Left cardiac atrium (tissue), 4 donors: Measurements from ENCODE around the gene SCUBE1. TPM values are rescaled to one million over a fixed set of nuclear protein-coding genes. Genes with fewer than 3 reads are reported as not detected.

Experiments used
- ATAC-seq, 2 donors: fragments of 200-7000 bp; cut with Tn5 transposase; one replicate each; pipeline ENCODE4 v1.9.1; 2020; ENCODE audit warnings: mild to moderate bottlenecking in 2 of 2, moderate library complexity in 2 of 2
- DNase-seq: peaks from one replicate; pipeline ENCODE4 v3.0.0-alpha.2; 2020
- intact Hi-C, 2 donors: fragments of 100-400 bp; cut with DNase I; formaldehyde crosslinking; loops; one replicate each; pipeline versions ENCODE4 v1.14.1 to v1.15.1; 2022 to 2023
- total RNA-seq, 2 donors: library from RNA; stranded (reverse); fragmentation: NEBNext Ultra II Directional; extraction: Animal tissue kit (Norgen Biotek cat#: 25700); gene quantifications; one replicate each; pipeline ENCODE4 v1.2.1, GENCODE V29; 2021
- donor health status: DM: no; HTN: yes; CAD: no.
- donor health status: DM: no; HTN: yes; CAD: no; lungs with severe emphysema.
- donor health status: DM: yes; HTN: yes; CAD: no.
- donor health status: Dilated cardiomyopathy.

Gene SCUBE1
- total RNA-seq, 2 donors from 2014 or later: 0.97 to 3.3 TPM

- no peak for ATAC-seq
- intact Hi-C loops: no loop called here
These were observed 107.4 kb downstream of the SCUBE1 start for GRCh38 chr22:43235445-43236409.

GRCh38 chr22:43234264-43234988, 108.7 kb downstream of the SCUBE1 start:
- ATAC-seq (no peak), DNase-seq (no peak)
- intact Hi-C loops: loop anchor here in 1 of 2 donors (5.0 kb wide), 1 partner anchor 113 kb away; no protein-coding TSS in a partner anchor

More at GRCh38 chr22:43235445-43236409, 107.4 kb downstream of the SCUBE1 start:
- DNase-seq: no peak

GRCh38 chr22:43233529-43233928, 109.6 kb downstream of the SCUBE1 start:
- intact Hi-C loops: loop anchor here in 1 of 2 donors (5.0 kb wide), 1 partner anchor 114 kb away; no protein-coding TSS in a partner anchor
- no peak for ATAC-seq

GRCh38 chr22:43232445-43232844, 110.7 kb downstream of the SCUBE1 start:
- ATAC-seq: no peak
- intact Hi-C loops: loop anchor here in 1 of 2 donors (5.0 kb wide), 1 partner anchor 115 kb away; no protein-coding TSS in a partner anchor

More at GRCh38 chr22:43233529-43233928, 109.6 kb downstream of the SCUBE1 start:
- DNase-seq: no peak

GRCh38 chr22:43231724-43232034, 111.5 kb downstream of the SCUBE1 start:
- intact Hi-C loops: loop anchor here in 1 of 2 donors (1.0 to 5.0 kb wide), 2 partner anchors 116 to 154 kb away; no protein-coding TSS in a partner anchor
- ATAC-seq (no peak), DNase-seq (no peak)

More at GRCh38 chr22:43232445-43232844, 110.7 kb downstream of the SCUBE1 start:
- DNase-seq: no peak

GRCh38 chr22:43230971-43231723, 112.0 kb downstream of the SCUBE1 start:
- ATAC-seq (peak; percentile 25 to 50), DNase-seq (peak; percentile 43)
- intact Hi-C loops: loop anchor here in 1 of 2 donors (1.0 to 5.0 kb wide), 2 partner anchors 116 to 154 kb away; no protein-coding TSS in a partner anchor

- DNase-seq (no peak), ATAC-seq (no peak)
- intact Hi-C loops: loop anchor here in 1 of 2 donors (5.0 kb wide), 1 partner anchor 117 kb away; no protein-coding TSS in a partner anchor
These were observed 112.6 kb downstream of the SCUBE1 start for GRCh38 chr22:43230571-43230970.

- DNase-seq (no peak), ATAC-seq (no peak)
- intact Hi-C loops: no loop called here
These were observed 114.3 kb downstream of the SCUBE1 start for GRCh38 chr22:43228863-43229262.

- intact Hi-C loops: no loop called here
- ATAC-seq (no peak), DNase-seq (no peak)
These were observed 114.8 kb downstream of the SCUBE1 start for GRCh38 chr22:43228330-43228729.

GRCh38 chr22:43227239-43227630, 115.9 kb downstream of the SCUBE1 start:
- no peak for DNase-seq
- no peak for ATAC-seq
- intact Hi-C loops: no loop called here

GRCh38 chr22:43226377-43227238, 116.6 kb downstream of the SCUBE1 start:
- DNase-seq: no peak
- ATAC-seq: no peak
- intact Hi-C loops: no loop called here

GRCh38 chr22:43225609-43226008, 117.6 kb downstream of the SCUBE1 start:
- ATAC-seq: no peak
- intact Hi-C loops: no loop called here
- DNase-seq: no peak

- no peak for DNase-seq
- ATAC-seq: no peak
- intact Hi-C loops: no loop called here
These were observed 120.2 kb downstream of the SCUBE1 start for GRCh38 chr22:43222987-43223386.

- DNase-seq (peak; percentile 49), ATAC-seq (peak; percentile 66 to 71)
- intact Hi-C loops: no loop called here
These were observed 120.9 kb downstream of the SCUBE1 start for GRCh38 chr22:43222262-43222661.

GRCh38 chr22:43220625-43221380, 122.4 kb downstream of the SCUBE1 start:
- intact Hi-C loops: no loop called here
- DNase-seq: no peak
- ATAC-seq: no peak

GRCh38 chr22:43218786-43219185, 124.4 kb downstream of the SCUBE1 start:
- no peak for ATAC-seq
- intact Hi-C loops: no loop called here
- no peak for DNase-seq

- ATAC-seq (no peak), DNase-seq (no peak)
- intact Hi-C loops: no loop called here
These were observed 125.7 kb downstream of the SCUBE1 start for GRCh38 chr22:43217285-43218030.
